AG04450 (cell line): ENCODE measurements around the gene ZP2. TPM values are rescaled to one million over a fixed set of nuclear protein-coding genes. Genes with fewer than 3 reads are reported as not detected.

Experiments
- CTCF ChIA-PET: fragments of 300-600, 350-600 bp; formaldehyde crosslinking; extraction: SDS; loops from one replicate; lab custom pipeline; 2022; ENCODE audit warnings: antibody characterized with exemption, inconsistent platforms; lab: Charles Lee
- POLR2A ChIA-PET: fragments of 350-600 bp; formaldehyde crosslinking; extraction: SDS; loops from one replicate; lab custom pipeline; 2021; ENCODE audit warnings: antibody characterized with exemption, inconsistent platforms; lab: Yijun Ruan, JAX
- DNase-seq: peaks from one replicate; pipeline ENCODE4 v3.0.0-alpha.2; 2011; ENCODE audit warnings: low read depth, low spot score
- H3K27ac ChIP-seq: one replicate; pipeline ENCODE4 v1.5.1; 2012; ENCODE audit warnings: low read depth, low read length, control low read depth
- H3K27me3 ChIP-seq: one replicate; pipeline ENCODE4 v1.6.0; 2012; ENCODE audit warnings: low read length; ENCODE audit not compliant: control insufficient read depth, insufficient read depth
- H3K4me3 ChIP-seq: 2 replicates; pipeline ENCODE4 v1.5.1; 2011; ENCODE audit warnings: mild to moderate bottlenecking, low read depth, low read length, control low read depth
- H3K9me3 ChIP-seq: 2 replicates; pipeline ENCODE4 v1.5.1; 2012; ENCODE audit warnings: low read length; ENCODE audit not compliant: control insufficient read depth, insufficient read depth
- CTCF ChIP-seq: IDR thresholded peaks from 2 replicates; pipeline ENCODE4 v1.5.1; 2011; ENCODE audit warnings: low read depth, low read length, control low read depth, inconsistent platforms
- polyA plus RNA-seq: library from polyadenylated mRNA; depleted of rRNA; stranded (reverse); fragments of >200 nt; gene quantifications from 2 replicates; pipeline ENCODE4 v1.2.3, GENCODE V29; 2011

ZP2 gene
- polyA plus RNA-seq, 1 experiment = not detected

GRCh38 chr16:21224800-21225199, 13.4 kb upstream of the ZP2 start:
- H3K27me3 ChIP-seq = peaks cover 31% of the 10 kb centered on the region
- ChIA-PET POLR2A (no interaction called here), CTCF (no interaction called here)
- TF ChIP-seq CTCF = no peak
- no peaks in the 10 kb centered on the region for H3K9me3 ChIP-seq
- no peak for DNase-seq
- H3K27ac ChIP-seq = no peak overlapping the region
- no peak overlapping the region for H3K4me3 ChIP-seq

- TF ChIP-seq CTCF = no peak
- no peak overlapping the region for H3K4me3 ChIP-seq
- ChIA-PET CTCF (no interaction called here), POLR2A (no interaction called here)
- peaks cover 23% of the 10 kb centered on the region for H3K27me3 ChIP-seq
- no peak for DNase-seq
- H3K27ac ChIP-seq = no peak overlapping the region
- H3K9me3 ChIP-seq = no peaks in the 10 kb centered on the region
Measured at GRCh38 chr16:21223787-21224186, 12.4 kb upstream of the ZP2 start.

GRCh38 chr16:21222495-21223337, 11.3 kb upstream of the ZP2 start:
- Histone ChIP-seq H3K27ac (no peak overlapping the region), H3K27me3 (peaks cover 23% of the 10 kb centered on the region), H3K9me3 (no peaks in the 10 kb centered on the region), H3K4me3 (no peak overlapping the region)
- POLR2A ChIA-PET = no interaction called here
- no peak for TF ChIP-seq CTCF
- no peak for DNase-seq
- CTCF ChIA-PET = no interaction called here

GRCh38 chr16:21219551-21219950, 8.2 kb upstream of the ZP2 start:
- CTCF ChIA-PET = no interaction called here

More at GRCh38 chr16:21219551-21219950, 8.2 kb upstream of the ZP2 start:
- POLR2A ChIA-PET = no interaction called here
- TF ChIP-seq CTCF = no peak
- DNase-seq = no peak
- H3K27ac ChIP-seq = no peak overlapping the region
- no peak overlapping the region for H3K4me3 ChIP-seq
- H3K27me3 ChIP-seq = peaks cover 9% of the 10 kb centered on the region
- H3K9me3 ChIP-seq = no peaks in the 10 kb centered on the region
